Panc1 (cell line): ENCODE results near the gene SLC35F4. TPM values are rescaled to one million over a fixed set of nuclear protein-coding genes. Genes with fewer than 3 reads are reported as not detected.

Source experiments
- ATAC-seq: fragments of 200-7000 bp; cut with Tn5 transposase; 2 replicates; pipeline ENCODE4 v1.9.1; 2020; ENCODE audit warnings: mild to moderate bottlenecking, moderate library complexity
- BruUV-seq: library from RNA; stranded (reverse); fragments of 400-500 nt; replicated peaks from 2 replicates; lab custom pipeline; 2021; lab: Mats Ljungman, UMichigan
- CTCF ChIA-PET: fragments of 300-600 bp; sonication (Branson Sonifier 250); formaldehyde crosslinking; loops from one replicate; lab custom pipeline; 2022; ENCODE audit warnings: antibody characterized with exemption; lab: Charles Lee
- POLR2A ChIA-PET: fragments of 300-600 bp; sonication (Branson Sonifier 250); formaldehyde crosslinking; loops from one replicate; lab custom pipeline; 2022; ENCODE audit warnings: antibody characterized with exemption; lab: Charles Lee
- DNase-seq: peaks from one replicate; pipeline ENCODE4 v3.0.0-alpha.2; 2010; ENCODE audit warnings: low read depth, low spot score
- H3K27ac ChIP-seq: 2 replicates; pipeline ENCODE4 v1.5.1; 2011; ENCODE audit warnings: mild to moderate bottlenecking, low read length, inconsistent platforms
- H3K27me3 ChIP-seq: fragments of 200-500 bp; sonication (Bioruptor generic); 2 replicates; pipeline ENCODE4 v1.6.0; 2014; ENCODE audit warnings: low read length, inconsistent platforms; ENCODE audit not compliant: control insufficient read depth, insufficient read depth
- H3K36me3 ChIP-seq: fragments of 200-500 bp; sonication (Bioruptor generic); 2 replicates; pipeline ENCODE4 v1.5.1; 2014; ENCODE audit warnings: inconsistent platforms, mild to moderate bottlenecking, low read length, moderate library complexity; ENCODE audit not compliant: control insufficient read depth, insufficient read depth
- H3K4me1 ChIP-seq: 2 replicates; pipeline ENCODE4 v1.5.1; 2011; ENCODE audit warnings: inconsistent platforms, mild to moderate bottlenecking, low read length, moderate library complexity; ENCODE audit not compliant: control insufficient read depth, insufficient read depth
- H3K4me3 ChIP-seq, 2 experiments: 2 replicates each; pipeline ENCODE4 v1.5.1; 2011 to 2012; ENCODE audit warnings: low read depth in 2 of 2, low read length in 2 of 2, mild to moderate bottlenecking in 2 of 2, inconsistent platforms in 1 of 2, moderate library complexity in 1 of 2
- H3K9me3 ChIP-seq: fragments of 200-500 bp; sonication (Bioruptor generic); 2 replicates; pipeline ENCODE4 v1.5.1; 2014; ENCODE audit warnings: low read depth, mild to moderate bottlenecking, inconsistent platforms, low read length, moderate library complexity; ENCODE audit not compliant: control insufficient read depth, insufficient read depth
- POLR2AphosphoS5 ChIP-seq: IDR thresholded peaks from 2 replicates; pipeline ENCODE4 v1.6.1; 2012; ENCODE audit warnings: mild to moderate bottlenecking, low read depth, low read length, moderate library complexity
- SIN3A ChIP-seq: IDR thresholded peaks from 2 replicates; pipeline ENCODE4 v1.6.1; 2012; ENCODE audit warnings: low read depth, mild to moderate bottlenecking, low read length, moderate library complexity, borderline replicate concordance; ENCODE audit not compliant: insufficient read depth
- TCF7L2 ChIP-seq: IDR thresholded peaks from 2 replicates; pipeline ENCODE4 v1.6.1; 2011; ENCODE audit warnings: mild to moderate bottlenecking, low read depth, low read length, inconsistent platforms
- in situ Hi-C: cut with HindIII; loops from 2 replicates; pipeline ENCODE4 v1.10.0; 2016; ENCODE audit warnings: low sequenced_read_pairs, low pct_unique_long_range_greater_than_20kb
- intact Hi-C: fragments of 100-400 bp; cut with micrococcal nuclease; formaldehyde crosslinking; loops from one replicate; pipeline ENCODE4 v1.10.0; 2022; ENCODE audit not compliant: unreplicated experiment
- total RNA-seq: library from RNA; stranded (reverse); gene quantifications from one replicate; pipeline ENCODE4 v1.2.1, GENCODE V29; 2021; ENCODE audit not compliant: unreplicated experiment
- TF ChIP-seq, protein P1 (sequence below): fragments of 450-650 bp; IDR thresholded peaks from 2 replicates; pipeline ENCODE4 v1.5.1; 2017; ENCODE audit warnings: mild to moderate bottlenecking
- TF ChIP-seq, protein P2 (sequence below), 2 experiments: IDR thresholded peaks; 2 replicates each; pipeline ENCODE4 v1.6.1; 2011 to 2012; ENCODE audit warnings: low read depth in 2 of 2, control low read depth in 1 of 2, low read length in 1 of 2, mild to moderate bottlenecking in 1 of 2, moderate library complexity in 1 of 2; ENCODE audit not compliant: insufficient read depth in 1 of 2

The SLC35F4 gene
- total RNA-seq, 1 experiment from 2014 or later, result not detected

- H3K9me3 ChIP-seq, result no peaks in the 10 kb centered on the region
- intact Hi-C loops, result no loop called here
- no peaks in the 10 kb centered on the region for H3K4me1 ChIP-seq
- in situ Hi-C loops, result no loop called here
- no peak for ATAC-seq
- no peak overlapping the region for H3K27ac ChIP-seq
- H3K4me3 ChIP-seq, result no peak overlapping the region
- TF ChIP-seq TCF7L2, result no peak
- TF ChIP-seq, protein P1, sequence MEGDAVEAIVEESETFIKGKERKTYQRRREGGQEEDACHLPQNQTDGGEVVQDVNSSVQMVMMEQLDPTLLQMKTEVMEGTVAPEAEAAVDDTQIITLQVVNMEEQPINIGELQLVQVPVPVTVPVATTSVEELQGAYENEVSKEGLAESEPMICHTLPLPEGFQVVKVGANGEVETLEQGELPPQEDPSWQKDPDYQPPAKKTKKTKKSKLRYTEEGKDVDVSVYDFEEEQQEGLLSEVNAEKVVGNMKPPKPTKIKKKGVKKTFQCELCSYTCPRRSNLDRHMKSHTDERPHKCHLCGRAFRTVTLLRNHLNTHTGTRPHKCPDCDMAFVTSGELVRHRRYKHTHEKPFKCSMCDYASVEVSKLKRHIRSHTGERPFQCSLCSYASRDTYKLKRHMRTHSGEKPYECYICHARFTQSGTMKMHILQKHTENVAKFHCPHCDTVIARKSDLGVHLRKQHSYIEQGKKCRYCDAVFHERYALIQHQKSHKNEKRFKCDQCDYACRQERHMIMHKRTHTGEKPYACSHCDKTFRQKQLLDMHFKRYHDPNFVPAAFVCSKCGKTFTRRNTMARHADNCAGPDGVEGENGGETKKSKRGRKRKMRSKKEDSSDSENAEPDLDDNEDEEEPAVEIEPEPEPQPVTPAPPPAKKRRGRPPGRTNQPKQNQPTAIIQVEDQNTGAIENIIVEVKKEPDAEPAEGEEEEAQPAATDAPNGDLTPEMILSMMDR, result no peak
- ChIA-PET CTCF (no interaction called here), POLR2A (no interaction called here)
- no peak for DNase-seq
- no peaks in the 10 kb centered on the region for H3K36me3 ChIP-seq
- no TSS peak for BruUV-seq
- H3K27me3 ChIP-seq, result no peaks in the 10 kb centered on the region
These were observed 298.7 kb downstream of the SLC35F4 start for GRCh38 chr14:57567220-57567619.

GRCh38 chr14:57560681-57561080 lies 305.2 kb downstream of the SLC35F4 start:
- H3K27me3 ChIP-seq, result no peaks in the 10 kb centered on the region
- no peaks in the 10 kb centered on the region for H3K36me3 ChIP-seq
- TF ChIP-seq SIN3A, result no peak
- TF ChIP-seq, protein P2, sequence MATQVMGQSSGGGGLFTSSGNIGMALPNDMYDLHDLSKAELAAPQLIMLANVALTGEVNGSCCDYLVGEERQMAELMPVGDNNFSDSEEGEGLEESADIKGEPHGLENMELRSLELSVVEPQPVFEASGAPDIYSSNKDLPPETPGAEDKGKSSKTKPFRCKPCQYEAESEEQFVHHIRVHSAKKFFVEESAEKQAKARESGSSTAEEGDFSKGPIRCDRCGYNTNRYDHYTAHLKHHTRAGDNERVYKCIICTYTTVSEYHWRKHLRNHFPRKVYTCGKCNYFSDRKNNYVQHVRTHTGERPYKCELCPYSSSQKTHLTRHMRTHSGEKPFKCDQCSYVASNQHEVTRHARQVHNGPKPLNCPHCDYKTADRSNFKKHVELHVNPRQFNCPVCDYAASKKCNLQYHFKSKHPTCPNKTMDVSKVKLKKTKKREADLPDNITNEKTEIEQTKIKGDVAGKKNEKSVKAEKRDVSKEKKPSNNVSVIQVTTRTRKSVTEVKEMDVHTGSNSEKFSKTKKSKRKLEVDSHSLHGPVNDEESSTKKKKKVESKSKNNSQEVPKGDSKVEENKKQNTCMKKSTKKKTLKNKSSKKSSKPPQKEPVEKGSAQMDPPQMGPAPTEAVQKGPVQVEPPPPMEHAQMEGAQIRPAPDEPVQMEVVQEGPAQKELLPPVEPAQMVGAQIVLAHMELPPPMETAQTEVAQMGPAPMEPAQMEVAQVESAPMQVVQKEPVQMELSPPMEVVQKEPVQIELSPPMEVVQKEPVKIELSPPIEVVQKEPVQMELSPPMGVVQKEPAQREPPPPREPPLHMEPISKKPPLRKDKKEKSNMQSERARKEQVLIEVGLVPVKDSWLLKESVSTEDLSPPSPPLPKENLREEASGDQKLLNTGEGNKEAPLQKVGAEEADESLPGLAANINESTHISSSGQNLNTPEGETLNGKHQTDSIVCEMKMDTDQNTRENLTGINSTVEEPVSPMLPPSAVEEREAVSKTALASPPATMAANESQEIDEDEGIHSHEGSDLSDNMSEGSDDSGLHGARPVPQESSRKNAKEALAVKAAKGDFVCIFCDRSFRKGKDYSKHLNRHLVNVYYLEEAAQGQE (IDR thresholded peaks at IDR 0.05; ENCODE audit: insufficient read depth in 1 of 2, low read depth in 2 of 2, low read length in 1 of 2), result no peak
- no peak for TF ChIP-seq POLR2AphosphoS5
- no peak for TF ChIP-seq TCF7L2
- TF ChIP-seq, protein P1, result no peak
- ChIA-PET POLR2A (no interaction called here), CTCF (no interaction called here)
- in situ Hi-C loops, result no loop called here
- intact Hi-C loops, result no loop called here
- ATAC-seq (no peak), DNase-seq (no peak)
- no peaks in the 10 kb centered on the region for H3K9me3 ChIP-seq
- H3K27ac ChIP-seq, result no peak overlapping the region
- no peaks in the 10 kb centered on the region for H3K4me1 ChIP-seq
- H3K4me3 ChIP-seq, result no peak overlapping the region
- BruUV-seq, result no TSS peak
